Smooth muscle cell (in vitro differentiated cells): Measurements from ENCODE around the gene HOXC13. TPM values are rescaled to one million over a fixed set of nuclear protein-coding genes. Genes with fewer than 3 reads are reported as not detected.

Experiments
- DNase-seq: peaks from one replicate; lab custom pipeline; 2025; ENCODE audit not compliant: unreplicated experiment; lab: John Stamatoyannopoulos, UW
- H2AFZ ChIP-seq: fragments of 200-600 bp; sonication (generic); 2 replicates; pipeline ENCODE4 v1.6.0; 2016; ENCODE audit warnings: antibody characterized with exemption, low read depth, mild to moderate bottlenecking
- H3F3A ChIP-seq: fragments of 200-600 bp; sonication (generic); 2 replicates; pipeline ENCODE4 v1.6.0; 2017; ENCODE audit warnings: antibody characterized with exemption, low read depth
- H3K27ac ChIP-seq: fragments of 200-600 bp; sonication (generic); 2 replicates; pipeline ENCODE4 v1.5.1; 2016; ENCODE audit warnings: low read depth, mild to moderate bottlenecking
- H3K27me3 ChIP-seq: fragments of 200-600 bp; sonication (generic); 2 replicates; pipeline ENCODE4 v1.6.1; 2016; ENCODE audit warnings: low read depth, mild to moderate bottlenecking
- H3K36me3 ChIP-seq: fragments of 200-600 bp; sonication (generic); 2 replicates; pipeline ENCODE4 v1.5.1; 2016; ENCODE audit warnings: low read depth
- H3K4me1 ChIP-seq: fragments of 200-600 bp; sonication (generic); 2 replicates; pipeline ENCODE4 v1.5.1; 2016; ENCODE audit warnings: low read depth
- H3K4me2 ChIP-seq: fragments of 200-600 bp; sonication (generic); 2 replicates; pipeline ENCODE4 v1.6.0; 2016; ENCODE audit warnings: mild to moderate bottlenecking
- H3K4me3 ChIP-seq: fragments of 200-600 bp; sonication (generic); 2 replicates; pipeline ENCODE4 v1.5.1; 2016; ENCODE audit warnings: mild to moderate bottlenecking
- H3K79me2 ChIP-seq: fragments of 200-600 bp; sonication (generic); 2 replicates; pipeline ENCODE4 v1.6.0; 2016; ENCODE audit warnings: low read depth, mild to moderate bottlenecking
- H3K9ac ChIP-seq: fragments of 200-600 bp; sonication (generic); 2 replicates; pipeline ENCODE4 v1.6.0; 2016; ENCODE audit warnings: low read depth
- H3K9me3 ChIP-seq: fragments of 200-600 bp; sonication (generic); replicated peaks from 2 replicates; pipeline ENCODE4 v1.5.1; 2016; ENCODE audit warnings: low read depth
- H4K20me1 ChIP-seq: fragments of 200-600 bp; sonication (generic); 2 replicates; pipeline ENCODE4 v1.6.0; 2016; ENCODE audit warnings: low read depth
- CTCF ChIP-seq: fragments of 200-600 bp; sonication (generic); IDR thresholded peaks from 2 replicates; pipeline ENCODE4 v1.5.1; 2017; ENCODE audit warnings: borderline replicate concordance, mild to moderate bottlenecking, antibody characterized with exemption; ENCODE audit not compliant: insufficient read depth, poor library complexity, severe bottlenecking
- WGBS: methylation state at CpG from one replicate; pipeline ENCODE4 v1.1.7; 2016; ENCODE audit warnings: low lambda C conversion rate; 5-methylcytosine and 5-hydroxymethylcytosine counted together
- polyA plus RNA-seq: library from polyadenylated mRNA; unstranded; fragments of >200 nt; fragmentation: Nextera tagmentation; extraction: Ambion mirVana; gene quantifications from 2 replicates; pipeline ENCODE4 v1.2.1, GENCODE V29; 2016
- total RNA-seq: library from RNA; depleted of rRNA; stranded (reverse); fragments of >200 nt; gene quantifications from 2 replicates; pipeline ENCODE4 v1.2.3, GENCODE V29; 2014

The HOXC13 gene
- total and polyA plus RNA-seq, 2 experiments from 2014 or later = 2.2 to 3.6 TPM

- peaks cover 100% of the 10 kb centered on the region for H3K27me3 ChIP-seq
- no peaks in the 10 kb centered on the region for H3K79me2 ChIP-seq
- DNase-seq = no peak
- peaks cover 4% of the 10 kb centered on the region for H3K4me1 ChIP-seq
- no peak within 1 kb of the TSS for H3K9ac ChIP-seq
- 6% methylated on average over 21 of the region's 21 CpGs for WGBS
- no peak for TF ChIP-seq CTCF
- peak within 1 kb of the TSS; percentile 35 for H3K4me3 ChIP-seq
- H3K4me2 ChIP-seq = peak within 1 kb of the TSS; percentile 82
- H3K27ac ChIP-seq = no peak within 1 kb of the TSS
- H2AFZ ChIP-seq = no peak within 1 kb of the TSS
- no peaks in the 10 kb centered on the region for H3F3A ChIP-seq
- no peaks in the 10 kb centered on the region for H4K20me1 ChIP-seq
- H3K36me3 ChIP-seq = no peaks in the 10 kb centered on the region
- no peaks in the 10 kb centered on the region for H3K9me3 ChIP-seq
These were observed 34.1 kb downstream of the HOXC13 start, which contains the start of gene HOXC11 for GRCh38 chr12:53972722-53973235. TSS of gene HOXC11 (plus strand) at chr12:53973126. CDS start at chr12:53973242, 116 bp downstream.

GRCh38 chr12:53973236-53974042 lies 34.8 kb downstream of the HOXC13 start:
- TF ChIP-seq CTCF = no peak
- peaks cover 100% of the 10 kb centered on the region for H3K27me3 ChIP-seq
- no peak overlapping the region for H3K9ac ChIP-seq
- no peaks in the 10 kb centered on the region for H3K36me3 ChIP-seq
- peak overlapping the region; percentile 82 for H3K4me2 ChIP-seq
- H3K4me3 ChIP-seq = peak overlapping the region; percentile 35
- no peak overlapping the region for H3K27ac ChIP-seq
- H3K9me3 ChIP-seq = no peaks in the 10 kb centered on the region
- H3K79me2 ChIP-seq = no peaks in the 10 kb centered on the region
- H3K4me1 ChIP-seq = peaks cover 4% of the 10 kb centered on the region
- H3F3A ChIP-seq = no peaks in the 10 kb centered on the region
- 5% methylated on average over 58 of the region's 71 CpGs for WGBS
- DNase-seq = no peak
- H2AFZ ChIP-seq = no peak overlapping the region
- H4K20me1 ChIP-seq = no peaks in the 10 kb centered on the region

GRCh38 chr12:53974084-53975063 lies 35.7 kb downstream of the HOXC13 start, which contains the start of gene HOTAIR:
TSS of gene HOTAIR (minus strand) at chr12:53974954.
- Histone ChIP-seq H3K9ac (no peak within 1 kb of the TSS), H3K27me3 (peaks cover 100% of the 10 kb centered on the region), H3K36me3 (no peaks in the 10 kb centered on the region), H3K79me2 (no peaks in the 10 kb centered on the region), H3F3A (no peaks in the 10 kb centered on the region), H3K4me1 (peaks cover 4% of the 10 kb centered on the region), H3K4me3 (peak within 1 kb of the TSS; percentile 35), H3K27ac (no peak within 1 kb of the TSS), H3K4me2 (peak within 1 kb of the TSS; percentile 82), H2AFZ (no peak within 1 kb of the TSS), H3K9me3 (no peaks in the 10 kb centered on the region), H4K20me1 (no peaks in the 10 kb centered on the region)
- TF ChIP-seq CTCF = no peak
- no peak for DNase-seq
- WGBS = 3% methylated on average over 51 of the region's 63 CpGs
